HG02763 (cell line): ENCODE results near the gene ARL6.
A peak's percentile ranks its signal among the peaks of the same experiment; 100 is the strongest.

Experiments used
- ATAC-seq: cut with Tn5 transposase; IDR thresholded peaks from one replicate; pipeline ENCODE4 v1.9.1; 2021; ENCODE audit warnings: mild to moderate bottlenecking, moderate library complexity; ENCODE audit not compliant: unreplicated experiment

The ARL6 gene

GRCh38 chr3:97764407-97765238, at the start of gene ARL6:
ARL6 (plus strand) TSS chr3:97764758; CDS start chr3:97768108, 3,350 bp downstream.
- peak; percentile 97 for ATAC-seq

- peak; percentile 80 for ATAC-seq
These were observed 45.3 kb upstream of the ARL6 start for GRCh38 chr3:97719156-97719821.

- no peak for ATAC-seq
These were observed 44.1 kb upstream of the ARL6 start for GRCh38 chr3:97720417-97720816.

GRCh38 chr3:97721446-97721845, 43.1 kb upstream of the ARL6 start:
- no peak for ATAC-seq

GRCh38 chr3:97736928-97737327, 27.6 kb upstream of the ARL6 start:
- ATAC-seq, result no peak

GRCh38 chr3:97738761-97739160, 25.8 kb upstream of the ARL6 start:
- no peak for ATAC-seq

GRCh38 chr3:97742036-97742435, 22.5 kb upstream of the ARL6 start:
- no peak for ATAC-seq

- no peak for ATAC-seq
These were observed 20.3 kb upstream of the ARL6 start for GRCh38 chr3:97744289-97744688.

- peak; percentile 36 for ATAC-seq
These were observed 762 bp upstream of the ARL6 start for GRCh38 chr3:97763586-97764406.

- no peak for ATAC-seq
These were observed 778 bp downstream of the ARL6 start for GRCh38 chr3:97765336-97765735.

- ATAC-seq, result no peak
These were observed 8.4 kb downstream of the ARL6 start for GRCh38 chr3:97772926-97773325.

- no peak for ATAC-seq
These were observed 13.6 kb downstream of the ARL6 start for GRCh38 chr3:97778152-97778551.

- ATAC-seq, result peak; percentile 65
These were observed 29.0 kb downstream of the ARL6 start for GRCh38 chr3:97793420-97794019.

GRCh38 chr3:97795951-97796350, 31.4 kb downstream of the ARL6 start:
- no peak for ATAC-seq

GRCh38 chr3:97804471-97804870, 39.9 kb downstream of the ARL6 start:
- no peak for ATAC-seq

GRCh38 chr3:97810779-97811390, 46.3 kb downstream of the ARL6 start:
- no peak for ATAC-seq

GRCh38 chr3:97815149-97815917, 50.8 kb downstream of the ARL6 start:
- ATAC-seq, result no peak

GRCh38 chr3:97816811-97817210, 52.3 kb downstream of the ARL6 start:
- ATAC-seq, result no peak

GRCh38 chr3:97817965-97818364, 53.4 kb downstream of the ARL6 start:
- ATAC-seq, result no peak

- ATAC-seq, result no peak
These were observed 56.2 kb downstream of the ARL6 start for GRCh38 chr3:97820780-97821179.
